Measurements from ENCODE around the gene TINCR.

GRCh38 chr19:5561559-5561958 lies 6.2 kb downstream of the TINCR start:
- TF ChIP-seq CTCF (conservative IDR thresholded peaks at IDR 0.05) (peak; percentile 67), ZFX (IDR thresholded peaks at IDR 0.05) (no peak)
